Astrocyte (in vitro differentiated cells and primary cell): Measurements from ENCODE around the gene CWC22. TPM values are rescaled to one million over a fixed set of nuclear protein-coding genes. Genes with fewer than 3 reads are reported as not detected.

ENCODE experiments used
- DNase-seq: peaks from one replicate; pipeline ENCODE4 v3.0.0-alpha.2; 2010; ENCODE audit warnings: low read depth
- FAIRE-seq: peaks from 2 replicates; lab custom pipeline; 2011; peaks lifted over from hg19 to GRCh38; lab: Jason Lieb, UNC
- H2AFZ ChIP-seq: 2 replicates; pipeline ENCODE4 v1.6.0; 2012; ENCODE audit warnings: low read depth, low read length, inconsistent platforms
- H3K27ac ChIP-seq: 2 replicates; pipeline ENCODE4 v1.5.1; 2011; ENCODE audit warnings: low read depth, low read length, inconsistent platforms
- H3K27me3 ChIP-seq: 2 replicates; pipeline ENCODE4 v1.6.0; 2011; ENCODE audit warnings: low read length, inconsistent platforms; ENCODE audit not compliant: insufficient read depth
- H3K36me3 ChIP-seq: 2 replicates; pipeline ENCODE4 v1.5.1; 2011; ENCODE audit warnings: low read length, inconsistent platforms; ENCODE audit not compliant: insufficient read depth
- H3K4me1 ChIP-seq: 2 replicates; pipeline ENCODE4 v1.5.1; 2011; ENCODE audit warnings: low read length, inconsistent platforms; ENCODE audit not compliant: insufficient read depth
- H3K4me2 ChIP-seq: 2 replicates; pipeline ENCODE4 v1.6.0; 2012; ENCODE audit warnings: low read length, inconsistent platforms
- H3K4me3 ChIP-seq: 2 replicates; pipeline ENCODE4 v1.5.1; 2011; ENCODE audit warnings: low read depth, mild to moderate bottlenecking, low read length, inconsistent platforms; ENCODE audit not compliant: insufficient read depth
- H3K79me2 ChIP-seq: 2 replicates; pipeline ENCODE4 v1.6.0; 2012; ENCODE audit warnings: mild to moderate bottlenecking, low read length, inconsistent platforms; ENCODE audit not compliant: insufficient read depth
- H3K9ac ChIP-seq: 2 replicates; pipeline ENCODE4 v1.6.0; 2012; ENCODE audit warnings: mild to moderate bottlenecking, low read length, inconsistent platforms
- H3K9me3 ChIP-seq: 2 replicates; pipeline ENCODE4 v1.5.1; 2012; ENCODE audit warnings: low read depth, mild to moderate bottlenecking, low read length, inconsistent platforms; ENCODE audit not compliant: insufficient read depth
- H4K20me1 ChIP-seq: 2 replicates; pipeline ENCODE4 v1.6.0; 2012; ENCODE audit warnings: low read length, inconsistent platforms; ENCODE audit not compliant: insufficient read depth
- H3K27ac Mint-ChIP-seq: one replicate; pipeline ENCODE4 v1.8.0; 2021; ENCODE audit warnings: mild to moderate bottlenecking, mixed read lengths; ENCODE audit not compliant: unreplicated experiment
- H3K27me3 Mint-ChIP-seq: one replicate; pipeline ENCODE4 v1.8.0; 2021; ENCODE audit warnings: low read depth, mixed read lengths; ENCODE audit not compliant: unreplicated experiment
- H3K36me3 Mint-ChIP-seq: one replicate; pipeline ENCODE4 v1.8.0; 2021; ENCODE audit warnings: low read depth, mixed read lengths; ENCODE audit not compliant: unreplicated experiment
- H3K4me1 Mint-ChIP-seq: one replicate; pipeline ENCODE4 v1.8.0; 2021; ENCODE audit warnings: low read depth, mixed read lengths; ENCODE audit not compliant: unreplicated experiment
- H3K4me3 Mint-ChIP-seq: one replicate; pipeline ENCODE4 v1.8.0; 2021; ENCODE audit warnings: mild to moderate bottlenecking, moderate library complexity, mixed read lengths; ENCODE audit not compliant: unreplicated experiment
- H3K9me3 Mint-ChIP-seq: one replicate; pipeline ENCODE4 v1.8.0; 2021; ENCODE audit warnings: mild to moderate bottlenecking, mixed read lengths; ENCODE audit not compliant: unreplicated experiment
- CTCF ChIP-seq: IDR thresholded peaks from 2 replicates; pipeline ENCODE4 v1.5.1; 2011; ENCODE audit warnings: low read depth, mild to moderate bottlenecking, inconsistent platforms, low read length, moderate library complexity; ENCODE audit not compliant: insufficient read depth
- EZH2 ChIP-seq: IDR thresholded peaks from 2 replicates; pipeline ENCODE4 v1.6.1; 2012; ENCODE audit warnings: mild to moderate bottlenecking, low read length, inconsistent platforms; ENCODE audit not compliant: insufficient read depth
- total RNA-seq: library from RNA; stranded (reverse); gene quantifications from 2 replicates; pipeline ENCODE4 v1.2.1, GENCODE V29; 2021

CWC22 gene
- total RNA-seq, 1 donor from 2014 or later = 13.5 TPM

- TF ChIP-seq CTCF (no peak), EZH2 (no peak)
- Histone ChIP-seq H3K9ac (no peak overlapping the region), H3K4me2 (no peak overlapping the region), H3K79me2 (no peaks in the 10 kb centered on the region), H3K9me3 (no peaks in the 10 kb centered on the region), H3K36me3 (no peaks in the 10 kb centered on the region), H4K20me1 (no peaks in the 10 kb centered on the region), H2AFZ (no peak overlapping the region), H3K27me3 (no peaks in the 10 kb centered on the region), H3K4me3 (no peak overlapping the region), H3K4me1 (no peaks in the 10 kb centered on the region), H3K27ac (no peak overlapping the region)
- H3K27me3 Mint-ChIP-seq = no peaks in the 10 kb centered on the region
- no peak for FAIRE-seq
- H3K4me1 Mint-ChIP-seq = peaks cover 3% of the 10 kb centered on the region
- H3K27ac Mint-ChIP-seq = no peak overlapping the region
- no peaks in the 10 kb centered on the region for H3K9me3 Mint-ChIP-seq
- H3K4me3 Mint-ChIP-seq = no peak overlapping the region
- no peak for DNase-seq
- H3K36me3 Mint-ChIP-seq = peaks cover 4% of the 10 kb centered on the region
These were observed 69.1 kb downstream of the CWC22 start for GRCh38 chr2:179938026-179938425.

- Mint-ChIP-seq H3K27ac (no peak overlapping the region), H3K9me3 (no peaks in the 10 kb centered on the region), H3K4me3 (no peak overlapping the region), H3K36me3 (no peaks in the 10 kb centered on the region), H3K4me1 (peaks cover 3% of the 10 kb centered on the region), H3K27me3 (no peaks in the 10 kb centered on the region)
- FAIRE-seq (no peak), DNase-seq (no peak)
- no peak overlapping the region for H3K9ac ChIP-seq
- no peaks in the 10 kb centered on the region for H3K36me3 ChIP-seq
- H3K9me3 ChIP-seq = no peaks in the 10 kb centered on the region
- no peak overlapping the region for H3K27ac ChIP-seq
- H3K4me3 ChIP-seq = no peak overlapping the region
- TF ChIP-seq CTCF = peak; percentile 20
- no peak for TF ChIP-seq EZH2
- H2AFZ ChIP-seq = no peak overlapping the region
- H4K20me1 ChIP-seq = no peaks in the 10 kb centered on the region
- H3K27me3 ChIP-seq = no peaks in the 10 kb centered on the region
- no peaks in the 10 kb centered on the region for H3K79me2 ChIP-seq
- no peak overlapping the region for H3K4me2 ChIP-seq
- no peaks in the 10 kb centered on the region for H3K4me1 ChIP-seq
These were observed 70.4 kb downstream of the CWC22 start for GRCh38 chr2:179936654-179937053.

- Histone ChIP-seq H2AFZ (no peak overlapping the region), H3K27me3 (no peaks in the 10 kb centered on the region), H3K9me3 (no peaks in the 10 kb centered on the region), H3K27ac (no peak overlapping the region), H3K4me3 (no peak overlapping the region), H3K36me3 (no peaks in the 10 kb centered on the region), H3K4me1 (no peaks in the 10 kb centered on the region), H3K4me2 (no peak overlapping the region), H3K79me2 (no peaks in the 10 kb centered on the region), H3K9ac (no peak overlapping the region), H4K20me1 (no peaks in the 10 kb centered on the region)
- peaks cover 3% of the 10 kb centered on the region for H3K4me1 Mint-ChIP-seq
- TF ChIP-seq EZH2 (no peak), CTCF (no peak)
- H3K4me3 Mint-ChIP-seq = no peak overlapping the region
- no peak overlapping the region for H3K27ac Mint-ChIP-seq
- no peaks in the 10 kb centered on the region for H3K27me3 Mint-ChIP-seq
- peaks cover 3% of the 10 kb centered on the region for H3K36me3 Mint-ChIP-seq
- DNase-seq = no peak
- FAIRE-seq = no peak
- no peaks in the 10 kb centered on the region for H3K9me3 Mint-ChIP-seq
These were observed 71.0 kb downstream of the CWC22 start for GRCh38 chr2:179936141-179936540.
